ENCODE results near the gene VSTM5. TPM values are rescaled to one million over a fixed set of nuclear protein-coding genes. Genes with fewer than 3 reads are reported as not detected.

Gene VSTM5
- total RNA-seq, 1 experiment from 2014 or later = not detected

Other genes starting within 250 kb of the VSTM5 start
- gene CEP295, start 188.9 kb downstream of the VSTM5 start, total RNA-seq (2014; rRNA removed; shearing (Covaris generic)) = 17.4 and 20.8 TPM in 2 replicates
- gene TAF1D, start 109.1 kb downstream of the VSTM5 start, total RNA-seq (2014; rRNA removed; shearing (Covaris generic)) = 72.6 and 90.6 TPM in 2 replicates
- gene C11orf54, start 108.9 kb downstream of the VSTM5 start, total RNA-seq (2014; rRNA removed; shearing (Covaris generic)) = 12.8 and 19.8 TPM in 2 replicates
- 14.3 and 18.2 TPM in 2 replicates for gene MED17, start 66.3 kb downstream of the VSTM5 start, total RNA-seq (2014; rRNA removed; shearing (Covaris generic))
- not detected in 2 replicates for gene HEPHL1, start 170.7 kb upstream of the VSTM5 start, total RNA-seq (2014; rRNA removed; shearing (Covaris generic))